H4 (cell line): ENCODE results near the gene PHLPP1. TPM values are rescaled to one million over a fixed set of nuclear protein-coding genes. Genes with fewer than 3 reads are reported as not detected.
A peak's percentile ranks its signal among the peaks of the same experiment; 100 is the strongest.
"Not testable (repeated sequence)": the region's sequence is repeated elsewhere in the genome, so short reads cannot be mapped to it uniquely, and the experiment has no call there.

Experiments
- DNase-seq: peaks from one replicate; pipeline ENCODE4 v3.0.0-alpha.2; 2015; ENCODE audit warnings: low spot score
- total RNA-seq: library from RNA; depleted of rRNA; stranded (reverse); fragments of >200 nt; shearing (Covaris generic); gene quantifications from 2 replicates; pipeline ENCODE4 v1.2.3, GENCODE V29; 2014; rRNA removed

PHLPP1 gene
- 3.7 and 5.6 TPM in 2 replicates for total RNA-seq

DNA sequence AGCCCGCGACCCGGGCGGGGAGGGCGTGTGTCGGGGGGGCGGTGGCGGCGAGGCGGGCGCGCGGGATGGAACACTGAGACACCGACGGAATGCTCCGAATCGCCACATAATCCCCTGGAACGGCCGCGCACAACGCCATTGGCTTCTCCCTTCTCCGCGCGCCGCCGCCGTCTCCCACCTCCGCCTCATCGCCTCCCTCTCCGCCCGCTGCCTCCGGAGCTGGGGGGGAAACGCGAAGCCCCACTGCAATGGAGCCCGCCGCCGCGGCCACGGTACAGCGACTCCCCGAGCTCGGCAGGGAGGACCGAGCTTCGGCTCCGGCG is at the start of gene PHLPP1:
PHLPP1 (plus strand) TSS at position 106 of the 323 bp plus-strand sequence; CDS start at position 249, 143 bp downstream.
- no peak for DNase-seq

GRCh38 chr18:62669225-62669624 is 46.1 kb upstream of the PHLPP1 start:
- no peak for DNase-seq

- DNase-seq: no peak
Measured at GRCh38 chr18:62670573-62670972, 44.8 kb upstream of the PHLPP1 start.

DNA sequence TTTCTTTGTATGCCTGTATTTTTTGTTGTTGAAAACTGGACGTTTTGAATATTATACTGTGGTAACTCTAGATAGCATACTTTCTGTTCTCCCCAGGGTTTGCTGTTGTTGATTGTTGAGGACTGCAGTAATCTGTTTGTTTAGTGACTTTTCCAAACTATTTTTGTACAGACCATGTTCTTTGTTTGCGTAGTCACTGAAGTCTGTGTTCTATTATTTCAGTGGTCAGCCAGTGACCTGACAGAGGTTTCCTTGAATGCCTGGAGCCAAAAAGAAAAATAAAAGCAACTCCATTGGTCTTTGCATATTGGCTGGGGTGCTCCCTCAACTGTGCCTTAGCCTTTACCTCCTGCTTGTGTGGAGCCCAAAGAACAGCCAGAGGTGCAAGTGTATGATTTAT is 42.7 kb upstream of the PHLPP1 start:
- no peak for DNase-seq

DNA sequence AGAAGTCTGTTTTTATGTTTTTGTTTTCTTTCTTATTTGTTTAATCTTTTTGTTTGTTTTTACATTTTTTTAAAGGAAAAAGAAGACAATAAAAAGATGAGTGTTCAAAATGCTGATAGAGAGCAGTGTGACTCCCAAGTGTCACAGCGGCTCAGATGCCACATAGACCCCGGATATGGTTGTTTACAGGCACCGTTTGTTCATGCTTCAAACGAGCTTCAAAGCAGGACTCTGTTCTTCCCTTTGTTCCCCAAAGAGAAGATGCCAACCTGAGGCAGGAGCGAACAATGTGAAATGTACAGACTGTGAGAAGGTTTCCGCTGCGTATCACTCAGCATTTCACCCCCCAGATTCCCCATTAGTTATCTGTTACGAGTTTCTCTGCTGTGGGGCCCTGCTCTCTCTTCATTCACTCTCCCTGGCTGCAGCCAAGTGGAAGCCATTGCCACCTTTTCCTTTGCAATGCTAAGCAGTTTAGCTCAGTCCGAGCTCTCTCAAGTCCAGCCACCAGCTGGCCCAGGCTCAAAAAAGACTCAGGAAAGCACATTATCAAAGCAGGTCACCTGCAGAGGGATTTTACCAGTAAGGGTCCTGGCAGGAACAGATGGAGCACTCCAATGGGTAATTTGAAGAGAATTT is 36.4 kb upstream of the PHLPP1 start:
- DNase-seq: no peak

DNA sequence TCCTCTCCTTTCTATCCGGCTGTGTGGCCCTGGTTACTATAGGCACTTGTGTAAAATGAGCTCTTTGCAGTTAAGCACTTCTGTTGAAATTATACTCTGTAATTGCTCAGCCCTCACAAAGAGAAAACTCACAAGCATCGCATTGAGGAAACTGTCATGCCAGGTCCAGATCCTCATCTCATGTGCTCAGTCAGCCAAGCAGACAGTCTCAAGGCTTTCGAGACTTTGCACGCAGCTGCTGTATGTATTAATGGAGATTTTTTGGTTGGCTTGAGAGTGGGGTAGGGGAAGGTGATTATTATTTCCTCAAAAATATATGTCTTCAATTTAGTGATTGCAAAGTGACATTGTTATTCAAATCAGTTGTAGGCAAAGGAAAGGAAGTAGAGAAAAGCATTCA is 33.0 kb upstream of the PHLPP1 start:
- DNase-seq: no peak

GRCh38 chr18:62683935-62684334 is 31.4 kb upstream of the PHLPP1 start:
- no peak for DNase-seq

DNA sequence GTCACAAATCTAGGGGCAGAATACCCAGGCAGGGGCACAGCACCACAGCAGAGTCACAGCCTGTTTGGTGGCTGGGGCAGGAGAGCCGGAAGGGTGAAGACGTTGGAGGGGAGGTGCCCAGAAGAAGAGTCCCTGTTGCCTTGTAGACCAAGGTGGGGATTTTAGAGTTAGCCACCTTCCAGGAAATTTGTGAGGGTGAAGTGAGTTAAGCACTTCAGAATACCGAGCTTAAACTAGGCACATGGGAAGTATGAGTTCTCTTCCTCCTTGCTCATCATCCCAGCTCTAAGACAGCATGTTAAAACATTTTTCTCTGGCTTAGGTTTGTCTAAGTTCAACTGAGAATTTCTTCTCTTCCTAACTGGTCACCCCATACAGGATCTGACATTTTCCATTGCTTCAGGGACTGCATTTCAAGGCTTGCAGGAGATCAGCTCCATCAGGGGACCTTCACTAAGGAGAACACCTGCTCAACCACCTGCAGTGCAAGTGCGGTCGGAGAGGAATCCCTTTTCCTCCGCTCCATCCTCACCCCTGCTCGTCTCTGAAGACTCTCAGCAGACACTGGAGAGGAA is 26.5 kb upstream of the PHLPP1 start:
- DNase-seq: no peak

DNA sequence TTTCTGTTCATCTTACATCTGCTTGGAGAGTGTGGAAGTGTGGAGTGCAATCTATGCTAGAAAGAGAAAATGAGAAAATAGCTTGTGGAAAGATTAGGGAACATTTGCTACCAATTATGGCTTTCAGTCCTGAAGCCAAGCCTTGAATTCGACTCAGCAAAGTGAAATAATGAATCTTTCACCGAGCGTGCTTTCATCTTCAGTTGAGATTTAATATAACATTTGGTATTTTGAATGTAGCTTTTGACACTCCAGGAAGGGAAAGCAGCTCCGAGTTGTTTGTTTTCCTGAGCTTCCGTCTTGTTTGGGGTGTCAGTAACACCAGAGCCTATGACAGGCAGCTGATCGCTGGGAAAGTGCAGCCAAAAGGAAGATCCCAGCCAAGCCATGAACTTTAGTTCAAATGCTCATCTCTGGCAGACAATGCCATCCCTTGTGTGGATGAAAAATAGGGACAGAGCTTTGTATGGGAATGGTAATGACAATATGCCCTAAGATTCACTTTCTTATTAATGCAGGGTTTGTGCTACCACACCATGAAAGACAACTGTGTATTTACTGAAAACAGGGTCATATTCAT is 25.0 kb upstream of the PHLPP1 start:
- no peak for DNase-seq

GRCh38 chr18:62693659-62694058 is 21.7 kb upstream of the PHLPP1 start:
- DNase-seq: no peak

GRCh38 chr18:62697636-62698035 is 17.7 kb upstream of the PHLPP1 start:
- no peak for DNase-seq

DNA sequence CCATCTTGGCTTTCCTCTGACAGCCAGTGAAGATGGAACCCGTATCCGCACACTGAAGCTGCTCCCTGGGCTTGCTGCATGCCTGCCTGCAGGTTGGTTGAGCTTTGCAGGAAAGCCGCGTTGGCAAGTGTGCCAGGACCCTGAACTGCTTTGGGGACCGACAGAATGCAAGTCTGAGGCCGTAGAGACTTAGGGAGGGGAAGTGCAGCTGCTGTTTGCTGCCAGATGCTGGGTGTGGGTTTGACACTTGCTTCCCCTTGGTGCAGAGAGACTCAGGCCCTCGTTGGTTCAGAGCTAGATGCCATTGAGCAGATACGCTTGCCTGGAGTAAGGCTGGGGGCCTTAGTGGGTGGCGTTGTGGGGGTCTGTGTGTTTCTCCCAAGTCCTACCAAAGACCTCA is 13.1 kb upstream of the PHLPP1 start:
- DNase-seq: no peak

- DNase-seq: not testable (repeated sequence)
Measured at GRCh38 chr18:62706879-62707278, 8.5 kb upstream of the PHLPP1 start.

DNA sequence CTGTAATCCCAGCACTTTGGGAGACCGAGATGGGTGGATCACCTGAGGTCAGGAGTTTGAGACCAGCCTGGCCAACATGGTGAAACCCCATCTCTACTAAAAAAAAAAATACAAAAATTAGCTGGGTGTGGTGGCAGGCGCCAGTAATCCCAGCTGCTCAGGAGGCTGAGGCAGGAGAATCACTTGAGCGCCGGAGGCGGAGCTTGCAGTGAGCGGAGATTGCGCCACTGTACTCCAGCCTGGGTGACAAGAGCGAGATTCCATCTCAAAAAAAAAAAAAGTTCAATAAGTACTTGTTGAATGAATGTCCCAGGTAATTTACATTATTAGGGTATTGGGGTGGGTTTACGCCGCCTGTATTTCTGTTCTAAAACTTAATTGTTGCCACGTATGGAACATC is 5.4 kb upstream of the PHLPP1 start:
- DNase-seq: not testable (repeated sequence)

- DNase-seq: no peak
Measured at GRCh38 chr18:62710417-62710816, 4.9 kb upstream of the PHLPP1 start.

DNA sequence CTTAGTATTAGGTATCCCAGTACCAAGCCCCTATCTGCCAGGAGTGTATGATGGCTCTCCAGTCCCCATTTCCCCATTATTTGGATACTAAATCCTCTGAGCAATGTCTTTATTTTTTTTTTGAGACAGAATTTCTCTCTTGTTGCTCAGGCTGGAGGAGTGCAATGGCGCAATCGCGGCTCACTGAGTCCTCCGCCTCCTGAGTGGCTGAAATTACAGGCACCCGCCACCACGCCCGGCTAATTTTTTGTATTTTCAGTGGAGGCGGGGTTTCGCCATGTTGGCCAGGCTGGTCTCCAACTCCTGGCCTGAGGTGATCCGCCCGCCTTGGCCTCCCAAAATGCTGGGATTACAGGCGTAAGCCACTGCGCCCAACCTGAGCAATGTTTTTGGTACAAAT is 3.6 kb upstream of the PHLPP1 start:
- no peak for DNase-seq

GRCh38 chr18:62713651-62714247 is 1.6 kb upstream of the PHLPP1 start:
- no peak for DNase-seq

- peak; percentile 100 for DNase-seq
Measured at GRCh38 chr18:62714671-62715435, 488 bp upstream of the PHLPP1 start.

- DNase-seq: peak; percentile 55
Measured at GRCh38 chr18:62715759-62716615, 646 bp downstream of the PHLPP1 start.

DNA sequence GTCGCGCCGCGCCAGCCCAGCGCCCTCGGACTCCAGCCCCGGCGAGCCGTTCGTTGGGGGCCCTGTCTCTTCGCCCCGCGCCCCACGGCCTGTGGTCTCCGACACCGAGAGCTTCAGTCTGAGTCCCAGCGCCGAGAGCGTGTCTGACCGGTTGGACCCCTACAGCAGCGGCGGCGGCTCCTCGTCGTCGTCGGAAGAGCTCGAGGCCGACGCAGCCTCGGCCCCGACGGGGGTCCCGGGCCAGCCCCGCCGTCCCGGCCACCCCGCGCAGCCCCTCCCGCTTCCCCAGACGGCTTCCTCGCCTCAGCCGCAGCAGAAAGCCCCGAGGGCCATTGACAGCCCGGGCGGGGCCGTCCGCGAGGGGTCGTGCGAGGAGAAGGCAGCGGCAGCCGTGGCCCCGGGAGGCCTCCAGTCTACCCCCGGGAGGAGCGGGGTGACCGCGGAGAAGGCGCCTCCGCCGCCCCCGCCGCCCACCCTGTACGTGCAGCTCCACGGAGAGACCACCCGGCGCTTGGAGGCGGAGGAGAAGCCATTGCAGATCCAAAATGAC is 1.4 kb downstream of the PHLPP1 start:
- no peak for DNase-seq
